ENCODE results near the gene BANP. TPM values are rescaled to one million over a fixed set of nuclear protein-coding genes. Genes with fewer than 3 reads are reported as not detected.

Gene BANP
- total RNA-seq, 1 experiment from 2014 or later, result 22.6 TPM

DNA sequence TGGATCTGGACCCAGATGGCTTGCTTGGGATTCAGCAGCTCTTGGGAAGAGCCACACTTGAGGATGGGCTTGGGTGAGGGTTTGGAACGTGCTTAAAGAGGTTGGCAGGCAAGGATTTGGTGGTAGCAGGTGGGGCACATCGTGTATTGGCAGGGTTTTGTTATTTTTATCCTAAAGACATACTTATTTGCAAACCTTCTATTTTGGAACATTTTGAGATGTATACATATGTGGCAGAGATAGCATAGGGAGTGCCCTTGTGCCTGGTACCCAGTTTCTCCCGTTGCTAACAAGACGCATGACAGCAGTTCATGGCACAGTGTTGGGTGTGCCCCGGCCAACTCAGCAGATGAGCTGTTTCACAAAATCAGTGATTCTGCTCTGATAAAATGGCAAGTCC lies 9.1 kb downstream of the BANP start:
- Histone ChIP-seq H3K36me3 (ENCODE audit: control insufficient read depth, insufficient read depth, low read length) (no peaks in the 10 kb centered on the region), H3K27ac (ENCODE audit: low read length) (no peak overlapping the region), H3K4me1 (ENCODE audit: control insufficient read depth, insufficient read depth, low read length) (peaks cover 7% of the 10 kb centered on the region), H3K9me3 (ENCODE audit: control insufficient read depth, insufficient read depth, low read depth, low read length) (no peaks in the 10 kb centered on the region), H3K4me3 (ENCODE audit: low read depth in 2 of 2, low read length in 2 of 2) (no peak overlapping the region), H3K27me3 (ENCODE audit: control insufficient read depth, insufficient read depth, low read length) (no peaks in the 10 kb centered on the region)
- TF ChIP-seq, protein P1, sequence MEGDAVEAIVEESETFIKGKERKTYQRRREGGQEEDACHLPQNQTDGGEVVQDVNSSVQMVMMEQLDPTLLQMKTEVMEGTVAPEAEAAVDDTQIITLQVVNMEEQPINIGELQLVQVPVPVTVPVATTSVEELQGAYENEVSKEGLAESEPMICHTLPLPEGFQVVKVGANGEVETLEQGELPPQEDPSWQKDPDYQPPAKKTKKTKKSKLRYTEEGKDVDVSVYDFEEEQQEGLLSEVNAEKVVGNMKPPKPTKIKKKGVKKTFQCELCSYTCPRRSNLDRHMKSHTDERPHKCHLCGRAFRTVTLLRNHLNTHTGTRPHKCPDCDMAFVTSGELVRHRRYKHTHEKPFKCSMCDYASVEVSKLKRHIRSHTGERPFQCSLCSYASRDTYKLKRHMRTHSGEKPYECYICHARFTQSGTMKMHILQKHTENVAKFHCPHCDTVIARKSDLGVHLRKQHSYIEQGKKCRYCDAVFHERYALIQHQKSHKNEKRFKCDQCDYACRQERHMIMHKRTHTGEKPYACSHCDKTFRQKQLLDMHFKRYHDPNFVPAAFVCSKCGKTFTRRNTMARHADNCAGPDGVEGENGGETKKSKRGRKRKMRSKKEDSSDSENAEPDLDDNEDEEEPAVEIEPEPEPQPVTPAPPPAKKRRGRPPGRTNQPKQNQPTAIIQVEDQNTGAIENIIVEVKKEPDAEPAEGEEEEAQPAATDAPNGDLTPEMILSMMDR (IDR thresholded peaks at IDR 0.05), result no peak
- TF ChIP-seq, protein P2, sequence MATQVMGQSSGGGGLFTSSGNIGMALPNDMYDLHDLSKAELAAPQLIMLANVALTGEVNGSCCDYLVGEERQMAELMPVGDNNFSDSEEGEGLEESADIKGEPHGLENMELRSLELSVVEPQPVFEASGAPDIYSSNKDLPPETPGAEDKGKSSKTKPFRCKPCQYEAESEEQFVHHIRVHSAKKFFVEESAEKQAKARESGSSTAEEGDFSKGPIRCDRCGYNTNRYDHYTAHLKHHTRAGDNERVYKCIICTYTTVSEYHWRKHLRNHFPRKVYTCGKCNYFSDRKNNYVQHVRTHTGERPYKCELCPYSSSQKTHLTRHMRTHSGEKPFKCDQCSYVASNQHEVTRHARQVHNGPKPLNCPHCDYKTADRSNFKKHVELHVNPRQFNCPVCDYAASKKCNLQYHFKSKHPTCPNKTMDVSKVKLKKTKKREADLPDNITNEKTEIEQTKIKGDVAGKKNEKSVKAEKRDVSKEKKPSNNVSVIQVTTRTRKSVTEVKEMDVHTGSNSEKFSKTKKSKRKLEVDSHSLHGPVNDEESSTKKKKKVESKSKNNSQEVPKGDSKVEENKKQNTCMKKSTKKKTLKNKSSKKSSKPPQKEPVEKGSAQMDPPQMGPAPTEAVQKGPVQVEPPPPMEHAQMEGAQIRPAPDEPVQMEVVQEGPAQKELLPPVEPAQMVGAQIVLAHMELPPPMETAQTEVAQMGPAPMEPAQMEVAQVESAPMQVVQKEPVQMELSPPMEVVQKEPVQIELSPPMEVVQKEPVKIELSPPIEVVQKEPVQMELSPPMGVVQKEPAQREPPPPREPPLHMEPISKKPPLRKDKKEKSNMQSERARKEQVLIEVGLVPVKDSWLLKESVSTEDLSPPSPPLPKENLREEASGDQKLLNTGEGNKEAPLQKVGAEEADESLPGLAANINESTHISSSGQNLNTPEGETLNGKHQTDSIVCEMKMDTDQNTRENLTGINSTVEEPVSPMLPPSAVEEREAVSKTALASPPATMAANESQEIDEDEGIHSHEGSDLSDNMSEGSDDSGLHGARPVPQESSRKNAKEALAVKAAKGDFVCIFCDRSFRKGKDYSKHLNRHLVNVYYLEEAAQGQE (IDR thresholded peaks at IDR 0.05; ENCODE audit: insufficient read depth in 1 of 2, low read depth in 2 of 2, low read length in 1 of 2), result no peak
- TF ChIP-seq POLR2AphosphoS5 (IDR thresholded peaks at IDR 0.05; ENCODE audit: low read depth, low read length) (no peak), TCF7L2 (IDR thresholded peaks at IDR 0.05; ENCODE audit: low read depth, low read length) (no peak), SIN3A (IDR thresholded peaks at IDR 0.05; ENCODE audit: borderline replicate concordance, insufficient read depth, low read depth, low read length) (no peak)
- in situ Hi-C loops (cut with HindIII; ENCODE audit: low pct_unique_long_range_greater_than_20kb, low sequenced_read_pairs), result no loop called here
- no peak for DNase-seq (ENCODE audit: low read depth, low spot score)
- ChIA-PET CTCF (no interaction called here), POLR2A (no interaction called here)
- intact Hi-C loops (cut with micrococcal nuclease; ENCODE audit: unreplicated experiment), result no loop called here
- no TSS peak for BruUV-seq (replicated peaks)
- ATAC-seq, result no peak

DNA sequence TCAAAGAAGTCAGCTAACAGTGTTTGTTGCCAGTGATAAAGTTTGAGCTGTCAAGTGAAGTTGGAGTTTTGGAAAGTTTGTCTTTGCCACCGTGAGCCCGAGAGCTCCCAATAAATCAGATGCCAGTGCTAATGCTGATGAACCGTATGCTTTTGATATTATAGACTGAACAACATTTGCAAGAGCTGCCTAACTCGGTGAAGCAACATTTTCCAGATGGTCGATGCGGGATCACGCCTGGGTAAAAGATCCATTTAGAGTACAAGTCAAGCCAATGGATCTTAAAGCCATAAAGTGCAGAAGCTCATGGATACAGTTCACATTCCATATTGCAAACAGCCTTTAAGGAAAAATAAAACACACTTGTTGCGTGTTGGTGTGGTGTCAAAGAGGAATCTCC lies 9.6 kb downstream of the BANP start:
- CTCF ChIA-PET, result no interaction called here
- intact Hi-C loops (cut with micrococcal nuclease; ENCODE audit: unreplicated experiment), result no loop called here
- Histone ChIP-seq H3K27me3 (ENCODE audit: control insufficient read depth, insufficient read depth, low read length) (no peaks in the 10 kb centered on the region), H3K4me1 (ENCODE audit: control insufficient read depth, insufficient read depth, low read length) (peaks cover 7% of the 10 kb centered on the region), H3K4me3 (ENCODE audit: low read depth in 2 of 2, low read length in 2 of 2) (no peak overlapping the region), H3K36me3 (ENCODE audit: control insufficient read depth, insufficient read depth, low read length) (no peaks in the 10 kb centered on the region), H3K27ac (ENCODE audit: low read length) (no peak overlapping the region), H3K9me3 (ENCODE audit: control insufficient read depth, insufficient read depth, low read depth, low read length) (no peaks in the 10 kb centered on the region)
- TF ChIP-seq TCF7L2 (IDR thresholded peaks at IDR 0.05; ENCODE audit: low read depth, low read length) (no peak), POLR2AphosphoS5 (IDR thresholded peaks at IDR 0.05; ENCODE audit: low read depth, low read length) (no peak), SIN3A (IDR thresholded peaks at IDR 0.05; ENCODE audit: borderline replicate concordance, insufficient read depth, low read depth, low read length) (no peak)
- TF ChIP-seq, protein P2 (IDR thresholded peaks at IDR 0.05; ENCODE audit: insufficient read depth in 1 of 2, low read depth in 2 of 2, low read length in 1 of 2), result no peak
- TF ChIP-seq, protein P1 (IDR thresholded peaks at IDR 0.05), result no peak
- no TSS peak for BruUV-seq (replicated peaks)
- DNase-seq (ENCODE audit: low read depth, low spot score) (no peak), ATAC-seq (no peak)
- in situ Hi-C loops (cut with HindIII; ENCODE audit: low pct_unique_long_range_greater_than_20kb, low sequenced_read_pairs), result no loop called here
- POLR2A ChIA-PET, result no interaction called here
